ENCODE measurements around the gene CPLX1.

- TF ChIP-seq POLR2AphosphoS5 (IDR thresholded peaks at IDR 0.05; ENCODE audit: low read depth, low read length) (no peak), YY1 (IDR thresholded peaks at IDR 0.05; ENCODE audit: extremely low read depth, insufficient replicate concordance, low read depth, low read length) (no peak), CTCF (IDR thresholded peaks at IDR 0.05 in 2 of 3, conservative IDR thresholded peaks at IDR 0.05 in 1 of 3; ENCODE audit: borderline replicate concordance in 1 of 3, insufficient read depth in 1 of 3, low read depth in 2 of 3, low read length in 2 of 3) (no peak), RAD21 (IDR thresholded peaks at IDR 0.05; ENCODE audit: low read depth) (no peak), ATF3 (IDR thresholded peaks at IDR 0.05) (no peak)
Measured at GRCh38 chr4:870951-871350, 45.0 kb upstream of the CPLX1 start.
